ENCODE measurements around the gene HMMR. TPM values are rescaled to one million over a fixed set of nuclear protein-coding genes. Genes with fewer than 3 reads are reported as not detected.

Gene HMMR
- total and polyA plus RNA-seq, 2 experiments from 2014 or later = 77.9 to 163 TPM

GRCh38 chr5:163463063-163463435 lies 2.6 kb downstream of the HMMR start:
- H3K4me3 Mint-ChIP-seq = no peak overlapping the region; the same call in 2 of the 3 replicates
- peaks cover 3% of the 10 kb centered on the region; the same call in 1 of the 3 replicates for H3K9me3 Mint-ChIP-seq
- Histone ChIP-seq H3K27me3 (ENCODE audit: insufficient read depth) (no peaks in the 10 kb centered on the region), H2AFZ (no peak overlapping the region), H3K36me3 (ENCODE audit: insufficient read depth) (peaks cover 29% of the 10 kb centered on the region; the same call in 1 of the 2 replicates), H3K27ac (ENCODE audit: low read depth) (no peak overlapping the region), H3K4me3 (no peak overlapping the region), H3F3A (replicated peaks; ENCODE audit: low read depth) (peaks cover 9% of the 10 kb centered on the region; the same call in 1 of the 2 replicates), H3K4me1 (ENCODE audit: insufficient read depth) (peaks cover 12% of the 10 kb centered on the region; the same call in 1 of the 2 replicates), H4K20me1 (replicated peaks; ENCODE audit: insufficient read depth) (no peaks in the 10 kb centered on the region), H3K9me2 (ENCODE audit: insufficient read depth) (no peaks in the 10 kb centered on the region; the same call in 1 of the 2 replicates), H3K79me2 (replicated peaks; ENCODE audit: insufficient read depth) (peaks cover 53% of the 10 kb centered on the region), H3K4me2 (no peak overlapping the region)
- no peak for ATAC-seq
- DNase-seq (ENCODE audit: low spot score) = no peak
- no peak for TF ChIP-seq JUNB (IDR thresholded peaks at IDR 0.05; ENCODE audit: unreplicated experiment)
- TF ChIP-seq CTCF (conservative IDR thresholded peaks at IDR 0.05; ENCODE audit: low read depth in 2 of 2) = no peak
- no peak for TF ChIP-seq ZNF462 (CRISPR knock-in tag; IDR thresholded peaks at IDR 0.05)
- H3K36me3 Mint-ChIP-seq (ENCODE audit: low read depth) = peaks cover 31% of the 10 kb centered on the region
- peaks cover 13% of the 10 kb centered on the region for H3K27me3 Mint-ChIP-seq (ENCODE audit: insufficient read depth, low read depth, poor library complexity)
- H3K27ac Mint-ChIP-seq = no peak overlapping the region
- H3K4me1 Mint-ChIP-seq = 0 out of 3 replicates have a peak, but pooled peaks cover 2% of the 10 kb centered on the region

- Histone ChIP-seq H3K27ac (ENCODE audit: low read depth) (no peak overlapping the region), H2AFZ (no peak overlapping the region), H3K36me3 (ENCODE audit: insufficient read depth) (peaks cover 71% of the 10 kb centered on the region), H3K4me1 (ENCODE audit: insufficient read depth) (no peaks in the 10 kb centered on the region; the same call in 1 of the 2 replicates), H3F3A (replicated peaks; ENCODE audit: low read depth) (no peaks in the 10 kb centered on the region), H3K9me2 (ENCODE audit: insufficient read depth) (no peaks in the 10 kb centered on the region), H3K27me3 (ENCODE audit: insufficient read depth) (no peaks in the 10 kb centered on the region), H3K79me2 (replicated peaks; ENCODE audit: insufficient read depth) (peaks cover 24% of the 10 kb centered on the region), H4K20me1 (replicated peaks; ENCODE audit: insufficient read depth) (no peaks in the 10 kb centered on the region; the same call in 1 of the 2 replicates), H3K4me3 (no peak overlapping the region), H3K4me2 (no peak overlapping the region)
- H3K9me3 Mint-ChIP-seq = no peaks in the 10 kb centered on the region
- no peak overlapping the region for H3K4me3 Mint-ChIP-seq
- DNase-seq (ENCODE audit: low spot score) (no peak), ATAC-seq (no peak)
- H3K4me1 Mint-ChIP-seq = no peaks in the 10 kb centered on the region
- no peaks in the 10 kb centered on the region for H3K27me3 Mint-ChIP-seq (ENCODE audit: insufficient read depth, low read depth, poor library complexity)
- no peak overlapping the region for H3K27ac Mint-ChIP-seq
- H3K36me3 Mint-ChIP-seq (ENCODE audit: low read depth) = peaks cover 74% of the 10 kb centered on the region
- TF ChIP-seq ZNF114 (CRISPR knock-in tag; IDR thresholded peaks at IDR 0.05) (no peak), CTCF (conservative IDR thresholded peaks at IDR 0.05; ENCODE audit: low read depth in 2 of 2) (no peak), ZNF331 (CRISPR knock-in tag; IDR thresholded peaks at IDR 0.05; ENCODE audit: low read depth) (no peak), ETS1 (IDR thresholded peaks at IDR 0.05) (no peak), CREB1 (CRISPR knock-in tag; IDR thresholded peaks at IDR 0.05; ENCODE audit: low read depth) (no peak), NANOG (IDR thresholded peaks at IDR 0.05; ENCODE audit: borderline replicate concordance) (no peak)
These were observed 7.2 kb downstream of the HMMR start for GRCh38 chr5:163467682-163468081.

All from GM23338 (cell line).